ENCODE measurements around the gene ARVCF. TPM values are rescaled to one million over a fixed set of nuclear protein-coding genes. Genes with fewer than 3 reads are reported as not detected.

Gene ARVCF
- total and polyA plus RNA-seq, 9 of the 15 experiments (the other 6 are each of a cell fraction or from before 2014, with no cell fraction given), result 0.03 to 97.4 (median 15.6) TPM

GRCh38 chr22:20057596-20058268, 41.1 kb upstream of the ARVCF start (continued):
- TF ChIP-seq MLX (CRISPR knock-in tag; conservative IDR thresholded peaks at IDR 0.05) (no peak), EGR1 (conservative IDR thresholded peaks at IDR 0.05) (no peak), FOXJ2 (tag; IDR thresholded peaks at IDR 0.05) (no peak), SRSF9 (IDR thresholded peaks at IDR 0.05; ENCODE audit: borderline replicate concordance, low read depth, low read length) (no peak), MYNN (IDR thresholded peaks at IDR 0.05) (no peak), MYNN (CRISPR knock-in tag; IDR thresholded peaks at IDR 0.05) (no peak), MED1 (CRISPR knock-in tag; IDR thresholded peaks at IDR 0.05; ENCODE audit: borderline replicate concordance) (no peak), ZNF184 (CRISPR knock-in tag; IDR thresholded peaks at IDR 0.05) (no peak), PRPF4 (IDR thresholded peaks at IDR 0.05; ENCODE audit: insufficient read depth, low read depth, low read length, poor library complexity, severe bottlenecking) (no peak), ZNF224 (CRISPR knock-in tag; IDR thresholded peaks at IDR 0.05) (no peak), ZNF699 (CRISPR knock-in tag; IDR thresholded peaks at IDR 0.05; ENCODE audit: insufficient replicate concordance) (no peak), CGGBP1 (CRISPR knock-in tag; IDR thresholded peaks at IDR 0.05) (no peak), KAT8 (IDR thresholded peaks at IDR 0.05; ENCODE audit: low read depth) (no peak), TBL1XR1 (IDR thresholded peaks at IDR 0.05; ENCODE audit: low read length in 2 of 2) (no peak), ZNF512 (tag; IDR thresholded peaks at IDR 0.05) (no peak), ELK1 (CRISPR knock-in tag; IDR thresholded peaks at IDR 0.05) (no peak), SETDB1 (IDR thresholded peaks at IDR 0.05; ENCODE audit: low read length) (no peak), PTBP1 (IDR thresholded peaks at IDR 0.05; ENCODE audit: low read depth, low read length) (no peak), CBFB (CRISPR knock-in tag; IDR thresholded peaks at IDR 0.05) (no peak), SIX5 (IDR thresholded peaks at IDR 0.05; ENCODE audit: borderline replicate concordance in 1 of 2, insufficient read depth in 1 of 2, low read depth in 1 of 2, low read length in 2 of 2) (no peak)
- TF ChIP-seq, protein P1, sequence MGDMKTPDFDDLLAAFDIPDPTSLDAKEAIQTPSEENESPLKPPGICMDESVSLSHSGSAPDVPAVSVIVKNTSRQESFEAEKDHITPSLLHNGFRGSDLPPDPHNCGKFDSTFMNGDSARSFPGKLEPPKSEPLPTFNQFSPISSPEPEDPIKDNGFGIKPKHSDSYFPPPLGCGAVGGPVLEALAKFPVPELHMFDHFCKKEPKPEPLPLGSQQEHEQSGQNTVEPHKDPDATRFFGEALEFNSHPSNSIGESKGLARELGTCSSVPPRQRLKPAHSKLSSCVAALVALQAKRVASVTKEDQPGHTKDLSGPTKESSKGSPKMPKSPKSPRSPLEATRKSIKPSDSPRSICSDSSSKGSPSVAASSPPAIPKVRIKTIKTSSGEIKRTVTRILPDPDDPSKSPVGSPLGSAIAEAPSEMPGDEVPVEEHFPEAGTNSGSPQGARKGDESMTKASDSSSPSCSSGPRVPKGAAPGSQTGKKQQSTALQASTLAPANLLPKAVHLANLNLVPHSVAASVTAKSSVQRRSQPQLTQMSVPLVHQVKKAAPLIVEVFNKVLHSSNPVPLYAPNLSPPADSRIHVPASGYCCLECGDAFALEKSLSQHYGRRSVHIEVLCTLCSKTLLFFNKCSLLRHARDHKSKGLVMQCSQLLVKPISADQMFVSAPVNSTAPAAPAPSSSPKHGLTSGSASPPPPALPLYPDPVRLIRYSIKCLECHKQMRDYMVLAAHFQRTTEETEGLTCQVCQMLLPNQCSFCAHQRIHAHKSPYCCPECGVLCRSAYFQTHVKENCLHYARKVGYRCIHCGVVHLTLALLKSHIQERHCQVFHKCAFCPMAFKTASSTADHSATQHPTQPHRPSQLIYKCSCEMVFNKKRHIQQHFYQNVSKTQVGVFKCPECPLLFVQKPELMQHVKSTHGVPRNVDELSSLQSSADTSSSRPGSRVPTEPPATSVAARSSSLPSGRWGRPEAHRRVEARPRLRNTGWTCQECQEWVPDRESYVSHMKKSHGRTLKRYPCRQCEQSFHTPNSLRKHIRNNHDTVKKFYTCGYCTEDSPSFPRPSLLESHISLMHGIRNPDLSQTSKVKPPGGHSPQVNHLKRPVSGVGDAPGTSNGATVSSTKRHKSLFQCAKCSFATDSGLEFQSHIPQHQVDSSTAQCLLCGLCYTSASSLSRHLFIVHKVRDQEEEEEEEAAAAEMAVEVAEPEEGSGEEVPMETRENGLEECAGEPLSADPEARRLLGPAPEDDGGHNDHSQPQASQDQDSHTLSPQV (IDR thresholded peaks at IDR 0.05), result no peak

All from K562 (cell line).